DND-41 (cell line): ENCODE data around the gene STAC.

Source experiments
- EZH2 ChIP-seq: IDR thresholded peaks from 3 replicates; pipeline ENCODE4 v1.6.1; 2012; ENCODE audit warnings: borderline replicate concordance, low read depth, mild to moderate bottlenecking, moderate library complexity, low read length, inconsistent platforms; ENCODE audit not compliant: severe bottlenecking
- TF ChIP-seq, protein P1 (sequence below): IDR thresholded peaks from 2 replicates; pipeline ENCODE4 v1.5.1; 2012; ENCODE audit warnings: borderline replicate concordance, low read length, moderate library complexity, mild to moderate bottlenecking; ENCODE audit not compliant: poor library complexity, severe bottlenecking; ENCODE audit errors: extremely low read depth

DNA sequence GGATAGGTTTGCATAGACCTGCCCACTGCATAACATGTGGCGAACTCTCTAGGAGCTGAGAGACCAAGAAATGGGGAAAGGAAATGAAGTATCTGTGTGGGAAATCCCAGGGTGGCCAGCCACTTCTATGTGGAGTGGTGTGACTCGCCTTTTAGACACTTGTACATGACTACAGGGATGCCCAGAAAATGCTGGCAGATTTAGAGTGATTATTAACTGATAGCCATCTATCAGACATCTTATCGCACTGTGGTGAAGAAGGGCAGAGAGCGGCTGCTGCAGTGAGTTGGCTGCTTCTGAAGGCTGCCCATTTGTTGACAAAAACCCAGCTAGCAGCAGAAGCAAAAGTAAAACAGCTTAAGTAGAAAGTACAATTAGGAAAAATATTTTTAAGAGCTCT lies 18.1 kb upstream of the STAC start:
- TF ChIP-seq, protein P1, sequence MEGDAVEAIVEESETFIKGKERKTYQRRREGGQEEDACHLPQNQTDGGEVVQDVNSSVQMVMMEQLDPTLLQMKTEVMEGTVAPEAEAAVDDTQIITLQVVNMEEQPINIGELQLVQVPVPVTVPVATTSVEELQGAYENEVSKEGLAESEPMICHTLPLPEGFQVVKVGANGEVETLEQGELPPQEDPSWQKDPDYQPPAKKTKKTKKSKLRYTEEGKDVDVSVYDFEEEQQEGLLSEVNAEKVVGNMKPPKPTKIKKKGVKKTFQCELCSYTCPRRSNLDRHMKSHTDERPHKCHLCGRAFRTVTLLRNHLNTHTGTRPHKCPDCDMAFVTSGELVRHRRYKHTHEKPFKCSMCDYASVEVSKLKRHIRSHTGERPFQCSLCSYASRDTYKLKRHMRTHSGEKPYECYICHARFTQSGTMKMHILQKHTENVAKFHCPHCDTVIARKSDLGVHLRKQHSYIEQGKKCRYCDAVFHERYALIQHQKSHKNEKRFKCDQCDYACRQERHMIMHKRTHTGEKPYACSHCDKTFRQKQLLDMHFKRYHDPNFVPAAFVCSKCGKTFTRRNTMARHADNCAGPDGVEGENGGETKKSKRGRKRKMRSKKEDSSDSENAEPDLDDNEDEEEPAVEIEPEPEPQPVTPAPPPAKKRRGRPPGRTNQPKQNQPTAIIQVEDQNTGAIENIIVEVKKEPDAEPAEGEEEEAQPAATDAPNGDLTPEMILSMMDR: no peak
- no peak for TF ChIP-seq EZH2
